ENCODE data around the gene CERS4.
"Not testable (repeated sequence)": the region's sequence is repeated elsewhere in the genome, so short reads cannot be mapped to it uniquely, and the experiment has no call there.

Gene CERS4

GRCh38 chr19:8208922-8209461 is at the start of gene CERS4:
Gene CERS4, plus strand, starts transcription at chr19:8209370. Its CDS starts 41,707 bp downstream, at chr19:8251077.
- DNase-seq = peak; percentile 88

- no peak for DNase-seq
Observed at GRCh38 chr19:8161135-8161646, 48.0 kb upstream of the CERS4 start.

- no peak for DNase-seq
Observed at GRCh38 chr19:8163759-8164158, 45.4 kb upstream of the CERS4 start.

- no peak for DNase-seq
Observed at GRCh38 chr19:8167985-8168384, 41.2 kb upstream of the CERS4 start.

GRCh38 chr19:8168537-8168936 is 40.6 kb upstream of the CERS4 start:
- DNase-seq = no peak

- no peak for DNase-seq
Observed at GRCh38 chr19:8174706-8175105, 34.5 kb upstream of the CERS4 start.

GRCh38 chr19:8180018-8180417 is 29.2 kb upstream of the CERS4 start:
- DNase-seq = no peak

- DNase-seq = no peak
Observed at GRCh38 chr19:8184274-8184673, 24.9 kb upstream of the CERS4 start.

GRCh38 chr19:8185343-8186068 is 23.7 kb upstream of the CERS4 start:
- no peak for DNase-seq

- no peak for DNase-seq
Observed at GRCh38 chr19:8192221-8192820, 16.8 kb upstream of the CERS4 start.

GRCh38 chr19:8194528-8195267 is 14.5 kb upstream of the CERS4 start:
- DNase-seq = no peak

- no peak for DNase-seq
Observed at GRCh38 chr19:8196271-8196927, 12.8 kb upstream of the CERS4 start.

- not testable (repeated sequence) for DNase-seq
Observed at GRCh38 chr19:8203288-8204120, 5.7 kb upstream of the CERS4 start.

GRCh38 chr19:8204961-8205360 is 4.2 kb upstream of the CERS4 start:
- no peak for DNase-seq

- no peak for DNase-seq
Observed at GRCh38 chr19:8206147-8207087, 2.8 kb upstream of the CERS4 start.

GRCh38 chr19:8207326-8207725 is 1.8 kb upstream of the CERS4 start:
- not testable (repeated sequence) for DNase-seq

- DNase-seq = peak; percentile 52
Observed at GRCh38 chr19:8208119-8208921, 850 bp upstream of the CERS4 start.

- peak; percentile 81 for DNase-seq
Observed at GRCh38 chr19:8209462-8210378, 550 bp downstream of the CERS4 start.

Measured in midbrain (tissue), 1 donor.